H1 (cell line): Measurements from ENCODE around the gene SUGP1. TPM values are rescaled to one million over a fixed set of nuclear protein-coding genes. Genes with fewer than 3 reads are reported as not detected.

Experiments used
- CTCF ChIA-PET: fragments of 300-600 bp; sonication (Branson Sonifier 250); formaldehyde crosslinking; loops from one replicate; lab custom pipeline; 2021; ENCODE audit not compliant: partially characterized antibody; lab: Charles Lee
- POLR2A ChIA-PET: fragments of 300-600 bp; sonication (Branson Sonifier 250); formaldehyde crosslinking; loops from one replicate; lab custom pipeline; 2021; ENCODE audit warnings: inconsistent platforms; ENCODE audit not compliant: partially characterized antibody; lab: Charles Lee
- DNase-seq, 2 experiments: peaks; one replicate each; pipeline versions ENCODE4 v3.0.0 to v3.0.0-alpha.2; 2010 to 2022; ENCODE audit warnings: low spot score in 2 of 2, low read depth in 1 of 2, mixed read lengths in 1 of 2
- FAIRE-seq: peaks from 2 replicates; lab custom pipeline; 2011; peaks lifted over from hg19 to GRCh38; lab: Jason Lieb, UNC
- H2AFZ ChIP-seq: 2 replicates; pipeline ENCODE4 v1.8.1; 2012; ENCODE audit warnings: low read length, inconsistent platforms
- H2AK5ac ChIP-seq: 2 replicates; pipeline ENCODE4 v1.6.1; 2013; ENCODE audit warnings: low read depth, low read length
- H2BK120ac ChIP-seq: replicated peaks from 2 replicates; pipeline ENCODE3; 2013; ENCODE audit warnings: low read depth, low read length, inconsistent platforms
- H2BK12ac ChIP-seq: 2 replicates; pipeline ENCODE4 v1.6.1; 2013; ENCODE audit warnings: low read depth, low read length
- H2BK15ac ChIP-seq: 2 replicates; pipeline ENCODE4 v1.6.1; 2013; ENCODE audit warnings: low read length
- H2BK20ac ChIP-seq: 2 replicates; pipeline ENCODE4 v1.6.1; 2013; ENCODE audit warnings: low read length
- H2BK5ac ChIP-seq: 2 replicates; pipeline ENCODE4 v1.6.1; 2013; ENCODE audit warnings: low read depth, low read length
- H3K14ac ChIP-seq: 2 replicates; pipeline ENCODE4 v1.6.1; 2013; ENCODE audit warnings: inconsistent platforms; ENCODE audit not compliant: insufficient read length
- H3K18ac ChIP-seq: 2 replicates; pipeline ENCODE4 v1.6.1; 2013; ENCODE audit warnings: low read length; ENCODE audit errors: extremely low read depth
- H3K23ac ChIP-seq: 2 replicates; pipeline ENCODE4 v1.6.1; 2013; ENCODE audit warnings: inconsistent platforms; ENCODE audit not compliant: insufficient read length
- H3K23me2 ChIP-seq: 2 replicates; pipeline ENCODE4 v1.6.1; 2013; ENCODE audit warnings: low read depth, low read length
- H3K27ac ChIP-seq: 2 replicates; pipeline ENCODE4 v1.6.1; 2011; ENCODE audit warnings: low read depth, low read length, inconsistent platforms
- H3K27me3 ChIP-seq, 4 experiments: replicated peaks in 1 of 4; 1 replicate in 1 of 4; 2 replicates in 3 of 4; pipeline versions ENCODE4 v1.6.1 to v1.8.1; 2011 to 2013; ENCODE audit warnings: low read length in 3 of 4, mild to moderate bottlenecking in 3 of 4, inconsistent platforms in 2 of 4, mixed read lengths in 2 of 4, moderate library complexity in 1 of 4; ENCODE audit not compliant: control insufficient read depth in 3 of 4, insufficient read depth in 3 of 4; ENCODE audit errors: extremely low read depth in 1 of 4
- H3K36me3 ChIP-seq, 4 experiments: 2 replicates each; pipeline versions ENCODE4 v1.6.1 to v1.8.1; 2011 to 2013; ENCODE audit warnings: mild to moderate bottlenecking in 4 of 4, low read length in 3 of 4, moderate library complexity in 2 of 4, control low read depth in 1 of 4, inconsistent platforms in 1 of 4; ENCODE audit not compliant: insufficient read depth in 4 of 4, control insufficient read depth in 2 of 4
- H3K4ac ChIP-seq: replicated peaks from 2 replicates; pipeline ENCODE3; 2013; ENCODE audit warnings: low read length, low read depth, mixed read lengths, inconsistent platforms; ENCODE audit not compliant: insufficient read length
- H3K4me1 ChIP-seq, 4 experiments: replicated peaks in 1 of 4; 1 replicate in 1 of 4; 2 replicates in 3 of 4; pipeline versions ENCODE4 v1.6.1 to v1.8.1; 2011 to 2013; ENCODE audit warnings: low read length in 3 of 4, inconsistent platforms in 2 of 4, mixed read lengths in 1 of 4; ENCODE audit not compliant: insufficient read depth in 4 of 4, control insufficient read depth in 3 of 4
- H3K4me2 ChIP-seq, 2 experiments: 2 replicates each; pipeline versions ENCODE4 v1.6.1 to v1.8.1; 2011 to 2013; ENCODE audit warnings: low read depth in 2 of 2, low read length in 2 of 2, control low read depth in 1 of 2, inconsistent platforms in 1 of 2, mild to moderate bottlenecking in 1 of 2; ENCODE audit not compliant: insufficient read depth in 1 of 2
- H3K4me3 ChIP-seq, 4 experiments: fragments of 200-600, 300-600 bp in 1 of 4; sonication (generic), shearing (Covaris generic), sonication (Bioruptor Twin) in 1 of 4; 2 replicates each; pipeline versions ENCODE4 v1.5.1 to v1.8.1; 2011 to 2016; ENCODE audit warnings: low read length in 4 of 4, low read depth in 3 of 4, control low read depth in 2 of 4, inconsistent platforms in 2 of 4, mild to moderate bottlenecking in 2 of 4, mixed read lengths in 1 of 4, moderate library complexity in 1 of 4; ENCODE audit not compliant: insufficient read depth in 2 of 4; ENCODE audit errors: extremely low read depth in 1 of 4
- H3K56ac ChIP-seq: replicated peaks from 2 replicates; pipeline ENCODE3; 2013; ENCODE audit warnings: low read depth, mild to moderate bottlenecking, mixed read lengths, low read length, inconsistent platforms; ENCODE audit not compliant: insufficient read length
- H3K79me1 ChIP-seq: 2 replicates; pipeline ENCODE4 v1.6.1; 2013; ENCODE audit warnings: low read depth, low read length, control low read depth
- H3K79me2 ChIP-seq, 2 experiments: 2 replicates each; pipeline versions ENCODE4 v1.6.1 to v1.8.1; 2012 to 2013; ENCODE audit warnings: low read length in 2 of 2, mild to moderate bottlenecking in 2 of 2, inconsistent platforms in 1 of 2; ENCODE audit not compliant: insufficient read depth in 2 of 2, control insufficient read depth in 1 of 2
- H3K9ac ChIP-seq, 4 experiments: replicated peaks in 1 of 4; 1 replicate in 1 of 4; 2 replicates in 3 of 4; pipeline versions ENCODE4 v1.6.1 to v1.8.1; 2011 to 2013; ENCODE audit warnings: low read depth in 3 of 4, low read length in 3 of 4, control low read depth in 2 of 4, mild to moderate bottlenecking in 2 of 4, moderate library complexity in 2 of 4, inconsistent platforms in 1 of 4; ENCODE audit errors: extremely low read depth in 1 of 4
- H3K9me3 ChIP-seq, 2 experiments: 2 replicates each; pipeline versions ENCODE4 v1.6.1 to v1.8.1; 2012 to 2013; ENCODE audit warnings: mild to moderate bottlenecking in 2 of 2, moderate library complexity in 2 of 2, control low read depth in 1 of 2, inconsistent platforms in 1 of 2, low read depth in 1 of 2, low read length in 1 of 2, mixed read lengths in 1 of 2; ENCODE audit not compliant: insufficient read depth in 2 of 2
- H4K20me1 ChIP-seq, 2 experiments: replicated peaks in 1 of 2; 2 replicates each; pipeline versions ENCODE3 to v1.8.1; 2011 to 2013; ENCODE audit warnings: inconsistent platforms in 2 of 2, low read length in 2 of 2, mild to moderate bottlenecking in 1 of 2; ENCODE audit not compliant: insufficient read depth in 2 of 2, control insufficient read depth in 1 of 2
- H4K5ac ChIP-seq: 2 replicates; pipeline ENCODE4 v1.6.1; 2013; ENCODE audit warnings: low read length, low read depth, mixed read lengths, inconsistent platforms; ENCODE audit not compliant: insufficient read length
- H4K8ac ChIP-seq: 2 replicates; pipeline ENCODE4 v1.8.0; 2013; ENCODE audit warnings: mild to moderate bottlenecking, moderate library complexity, low read length, inconsistent platforms; ENCODE audit not compliant: insufficient read depth; ENCODE audit errors: extremely low read depth
- H4K91ac ChIP-seq: replicated peaks from 2 replicates; pipeline ENCODE3; 2013; ENCODE audit warnings: low read length, mixed read lengths, inconsistent platforms; ENCODE audit not compliant: insufficient read length
- CBX8 ChIP-seq: fragments of 300-800, 300-1000 bp; sonication (generic); IDR thresholded peaks from 2 replicates; pipeline ENCODE4 v1.7.1; 2016; ENCODE audit warnings: low read depth, low read length, borderline replicate concordance
- GTF2F1 ChIP-seq: IDR thresholded peaks from 2 replicates; pipeline ENCODE4 v1.6.1; 2012; ENCODE audit warnings: low read depth, low read length, improper control_type of control experiment, borderline replicate concordance
- JUN ChIP-seq: IDR thresholded peaks from 2 replicates; pipeline ENCODE4 v1.6.1; 2011; ENCODE audit warnings: low read depth, mild to moderate bottlenecking, improper control_type of control experiment, low read length
- MAFK ChIP-seq: IDR thresholded peaks from 2 replicates; pipeline ENCODE4 v1.6.1; 2012; ENCODE audit warnings: low read depth, mild to moderate bottlenecking, improper control_type of control experiment, low read length
- NANOG ChIP-seq: IDR thresholded peaks from 2 replicates; pipeline ENCODE4 v1.6.1; 2011; ENCODE audit warnings: low read length, low read depth, mild to moderate bottlenecking, inconsistent platforms; ENCODE audit not compliant: insufficient read depth, poor library complexity, severe bottlenecking
- RXRA ChIP-seq: IDR thresholded peaks from 2 replicates; pipeline ENCODE4 v1.6.1; 2011; ENCODE audit warnings: low read depth, mild to moderate bottlenecking, low read length, moderate library complexity; ENCODE audit not compliant: insufficient read depth
- SIRT6 ChIP-seq: IDR thresholded peaks from one replicate; pipeline ENCODE4 v1.7.1; 2012; ENCODE audit warnings: low read length, inconsistent platforms
- SP4 ChIP-seq: IDR thresholded peaks from 2 replicates; pipeline ENCODE4 v1.6.1; 2012; ENCODE audit warnings: low read length, inconsistent platforms
- SRF ChIP-seq: IDR thresholded peaks from 2 replicates; pipeline ENCODE4 v1.6.1; 2011; ENCODE audit warnings: mild to moderate bottlenecking, low read depth, low read length, moderate library complexity
- TAF1 ChIP-seq: IDR thresholded peaks from 2 replicates; pipeline ENCODE4 v1.6.1; 2011; ENCODE audit warnings: mild to moderate bottlenecking, low read depth, low read length
- TEAD4 ChIP-seq: IDR thresholded peaks from 2 replicates; pipeline ENCODE4 v1.6.1; 2012; ENCODE audit warnings: low read depth, low read length, inconsistent platforms, mixed read lengths
- WGBS, 2 experiments: shearing (Covaris generic) in 1 of 2; methylation state at CpG; one replicate each; pipeline versions ENCODE4 v1.1.6 to v1.1.7; 2013 to 2015; ENCODE audit warnings: low lambda C conversion rate in 2 of 2, mixed read lengths in 2 of 2, inconsistent platforms in 1 of 2, low coverage in 1 of 2, missing lambda C conversion rate in 1 of 2; ENCODE audit not compliant: insufficient replicate concordance in 2 of 2, insufficient coverage in 1 of 2, insufficient read length in 1 of 2; ENCODE audit errors: extremely low coverage in 1 of 2, missing lambda C conversion rate in 1 of 2; 5-methylcytosine and 5-hydroxymethylcytosine counted together
- polyA plus RNA-seq, 7 experiments: library from polyadenylated mRNA; depleted of rRNA in 3 of 7; stranded (reverse) in 5 of 7; unstranded in 2 of 7; fragments of >200 nt in 5 of 7; fragments of 200-250 nt in 2 of 7; gene quantifications; 1 replicate in 5 of 7; 2 replicates in 1 of 7; 4 replicates in 1 of 7; pipeline versions ENCODE4 v1.2.1 to v1.2.3, GENCODE V29; 2011 to 2013; ENCODE audit warnings: missing spikeins in 2 of 7, mixed read lengths in 2 of 7
- total RNA-seq: library from RNA; stranded (reverse); fragmentation: NEBNext Ultra II Directional; extraction: Animal tissue kit (Norgen Biotek cat#: 25700); gene quantifications from 2 replicates; pipeline ENCODE4 v1.2.1, GENCODE V29; 2021
- TF ChIP-seq, protein P1 (sequence below): IDR thresholded peaks from 2 replicates; pipeline ENCODE4 v1.6.1; 2011; ENCODE audit warnings: low read length, improper control_type of control experiment

The SUGP1 gene
- total and polyA plus RNA-seq, 2 of the 8 experiments (the other 6 are each of a cell fraction or from before 2014, with no cell fraction given) = 38.5 to 65.2 TPM

DNA sequence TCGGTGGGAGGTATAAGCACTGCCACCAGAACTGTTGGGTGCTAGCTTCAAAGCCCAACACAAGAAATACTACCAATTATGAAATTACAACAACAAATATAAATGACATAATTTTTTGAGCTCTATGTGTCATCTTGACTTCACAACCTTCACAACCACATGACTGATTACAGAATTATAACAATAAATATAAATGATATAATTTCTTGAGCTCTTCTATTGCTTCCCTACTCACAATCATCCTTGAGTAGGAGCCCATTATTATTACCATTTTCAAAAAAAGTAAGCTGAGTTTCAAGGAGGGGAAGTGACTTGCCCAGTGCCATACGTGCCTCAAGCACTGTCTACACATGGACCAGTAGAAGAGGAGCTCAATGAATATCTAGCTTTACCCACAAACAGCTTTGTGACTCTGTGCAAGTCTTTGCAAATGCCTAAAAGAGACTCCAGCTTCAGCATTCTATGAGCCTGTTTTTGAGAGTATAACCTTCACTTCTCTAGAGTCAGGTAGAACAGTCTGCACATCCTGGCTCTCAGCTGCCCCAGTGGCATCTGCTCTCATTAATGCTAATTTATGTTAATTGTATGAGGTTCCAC lies 86.0 kb downstream of the SUGP1 start:
- no peaks in the 10 kb centered on the region for H3K23me2 ChIP-seq
- FAIRE-seq = no peak
- H3K18ac ChIP-seq = no peak overlapping the region
- no peak overlapping the region for H3K14ac ChIP-seq
- H2BK20ac ChIP-seq = no peak overlapping the region
- H2AK5ac ChIP-seq = no peak overlapping the region
- no peak overlapping the region for H4K91ac ChIP-seq
- H3K56ac ChIP-seq = no peak overlapping the region
- no peak overlapping the region for H3K4ac ChIP-seq
- H3K27me3 ChIP-seq = no peaks in the 10 kb centered on the region; a peak in 2 of 7 replicates
- no peak for TF ChIP-seq GTF2F1
- TF ChIP-seq TAF1 = no peak
- TF ChIP-seq, protein P1, sequence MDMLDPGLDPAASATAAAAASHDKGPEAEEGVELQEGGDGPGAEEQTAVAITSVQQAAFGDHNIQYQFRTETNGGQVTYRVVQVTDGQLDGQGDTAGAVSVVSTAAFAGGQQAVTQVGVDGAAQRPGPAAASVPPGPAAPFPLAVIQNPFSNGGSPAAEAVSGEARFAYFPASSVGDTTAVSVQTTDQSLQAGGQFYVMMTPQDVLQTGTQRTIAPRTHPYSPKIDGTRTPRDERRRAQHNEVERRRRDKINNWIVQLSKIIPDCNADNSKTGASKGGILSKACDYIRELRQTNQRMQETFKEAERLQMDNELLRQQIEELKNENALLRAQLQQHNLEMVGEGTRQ = no peak
- TF ChIP-seq NANOG = no peak
- TF ChIP-seq SP4 = no peak
- TF ChIP-seq RXRA = no peak
- no peak for TF ChIP-seq CBX8
- no peak for TF ChIP-seq MAFK
- TF ChIP-seq TEAD4 = no peak
- TF ChIP-seq SIRT6 = no peak
- TF ChIP-seq JUN = no peak
- no peak for TF ChIP-seq SRF
- H2BK5ac ChIP-seq = no peak overlapping the region
- POLR2A ChIA-PET = interaction anchor here (0.8 kb wide), 1 partner anchor 37 kb away, joined by 3 read pairs; no protein-coding TSS in a partner anchor
- WGBS, 2 experiments = 86% methylated on average over 2 of the region's 2 CpGs; no CpG with 5 or more reads in 1 of the 2 experiments
- no peaks in the 10 kb centered on the region for H3K79me1 ChIP-seq
- H3K9me3 ChIP-seq = peaks cover 7 to 13% of the 10 kb centered on the region in 2 experiments
- no peak overlapping the region for H2BK12ac ChIP-seq
- H3K9ac ChIP-seq = no peak overlapping the region
- H3K36me3 ChIP-seq = no peaks in the 10 kb centered on the region
- CTCF ChIA-PET = interaction anchor here (0.6 to 2.2 kb wide), 4 partner anchors 10 to 31 kb away, joined by 3 to 20 read pairs (median 4); partner anchors contain the start of gene NR2C2AP
- H4K8ac ChIP-seq = no peak overlapping the region
- no peak overlapping the region for H2BK120ac ChIP-seq
- no peak overlapping the region for H4K5ac ChIP-seq
- H3K4me3 ChIP-seq = no peak overlapping the region
- no peaks in the 10 kb centered on the region for H4K20me1 ChIP-seq
- H2AFZ ChIP-seq = no peak overlapping the region
- H3K23ac ChIP-seq = no peak overlapping the region
- no peaks in the 10 kb centered on the region for H3K4me1 ChIP-seq
- no peak overlapping the region for H3K27ac ChIP-seq
- H3K79me2 ChIP-seq = no peaks in the 10 kb centered on the region
- no peak overlapping the region for H3K4me2 ChIP-seq
- no peak for DNase-seq
- no peak overlapping the region for H2BK15ac ChIP-seq
